ENCODE data around the gene PTGIS. TPM values are rescaled to one million over a fixed set of nuclear protein-coding genes. Genes with fewer than 3 reads are reported as not detected.

Gene PTGIS
- total RNA-seq, 1 experiment from 2014 or later: 20.0 TPM

DNA sequence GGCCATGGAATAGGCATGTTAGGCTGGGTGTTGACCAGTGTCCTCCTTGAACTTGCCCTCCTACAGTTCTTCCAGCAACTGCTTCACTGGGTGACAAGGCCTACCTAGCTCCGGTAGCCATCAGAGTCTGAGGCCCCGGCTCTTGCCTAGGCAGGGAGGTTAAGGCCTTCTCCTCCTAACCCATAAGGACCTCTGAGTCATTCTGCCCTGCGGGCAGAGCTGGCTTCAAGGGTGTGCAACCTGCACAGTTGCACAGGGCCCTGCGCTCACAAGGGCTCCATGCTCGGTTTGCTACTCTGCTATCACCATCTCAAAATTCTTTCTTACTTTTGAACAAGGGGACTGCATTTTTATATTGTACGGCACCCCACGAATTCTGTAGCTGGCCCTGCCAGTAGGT, 103.4 kb downstream of the PTGIS start:
- Histone ChIP-seq H3K9ac (ENCODE audit: extremely low read depth, insufficient read length, low read length) (no peak overlapping the region), H3T11ph (ENCODE audit: low read length) (no peak overlapping the region), H2BK12ac (ENCODE audit: insufficient read length, low read depth, low read length) (no peak overlapping the region), H4K91ac (ENCODE audit: insufficient read length, low read depth, low read length) (no peak overlapping the region), H4K8ac (replicated peaks; ENCODE audit: insufficient read length, low read depth, low read length) (no peak overlapping the region), H3K4ac (ENCODE audit: low read depth, low read length) (no peak overlapping the region), H2BK15ac (ENCODE audit: low read depth, low read length) (no peak overlapping the region), H3K79me1 (ENCODE audit: insufficient read depth, low read depth, low read length, poor library complexity, severe bottlenecking) (no peaks in the 10 kb centered on the region), H3K4me1 (ENCODE audit: insufficient read depth, low read length) (no peaks in the 10 kb centered on the region), H3K56ac (ENCODE audit: insufficient read length, low read depth, low read length) (no peak overlapping the region), H3K14ac (ENCODE audit: insufficient read depth, low read length) (no peak overlapping the region), H3K9me3 (ENCODE audit: control insufficient read depth, low read depth, low read length) (no peaks in the 10 kb centered on the region), H2BK5ac (ENCODE audit: insufficient read length, low read length) (no peak overlapping the region), H4K5ac (ENCODE audit: insufficient read length, low read depth, low read length) (no peak overlapping the region), H3K79me2 (ENCODE audit: insufficient read depth, low read length) (no peaks in the 10 kb centered on the region), H3K4me2 (ENCODE audit: insufficient read depth, insufficient read length, low read length) (no peak overlapping the region), H2AK5ac (ENCODE audit: insufficient read length, low read length) (no peak overlapping the region), H2BK120ac (ENCODE audit: low read depth, low read length, poor library complexity, severe bottlenecking) (no peak overlapping the region), H2AFZ (ENCODE audit: low read length) (no peak overlapping the region), H3K27me3 (ENCODE audit: insufficient read depth, low read length) (no peaks in the 10 kb centered on the region), H3K23me2 (ENCODE audit: insufficient read length, low read depth, low read length, poor library complexity, severe bottlenecking) (no peaks in the 10 kb centered on the region), H2BK20ac (ENCODE audit: low read depth, low read length, poor library complexity, severe bottlenecking) (no peak overlapping the region), H3K23ac (ENCODE audit: insufficient read length, low read depth, low read length) (no peak overlapping the region), H3K27ac (ENCODE audit: insufficient read length, low read depth, low read length) (no peak overlapping the region), H4K20me1 (ENCODE audit: control insufficient read depth, insufficient read depth, insufficient read length) (no peaks in the 10 kb centered on the region), H3K18ac (ENCODE audit: insufficient read length, low read depth, low read length) (no peak overlapping the region)
- Mint-ChIP-seq H3K9me3 (no peaks in the 10 kb centered on the region), H3K4me3 (no peak overlapping the region), H3K4me1 (peaks cover 0 to 8% of the 10 kb centered on the region in 2 experiments; a peak in 3 of 4 replicates), H3K36me3 (ENCODE audit: insufficient read depth in 1 of 3, low read depth in 3 of 3) (no peaks in the 10 kb centered on the region), H3K27ac (no peak overlapping the region), H3K27me3 (ENCODE audit: low read depth) (peaks cover 10% of the 10 kb centered on the region)
- DNase-seq: no peak
- no CpG with 5 or more reads among the region's 7 CpGs for WGBS (ENCODE audit: extremely low coverage, insufficient read length, low lambda C conversion rate)
- TF ChIP-seq, protein P1, sequence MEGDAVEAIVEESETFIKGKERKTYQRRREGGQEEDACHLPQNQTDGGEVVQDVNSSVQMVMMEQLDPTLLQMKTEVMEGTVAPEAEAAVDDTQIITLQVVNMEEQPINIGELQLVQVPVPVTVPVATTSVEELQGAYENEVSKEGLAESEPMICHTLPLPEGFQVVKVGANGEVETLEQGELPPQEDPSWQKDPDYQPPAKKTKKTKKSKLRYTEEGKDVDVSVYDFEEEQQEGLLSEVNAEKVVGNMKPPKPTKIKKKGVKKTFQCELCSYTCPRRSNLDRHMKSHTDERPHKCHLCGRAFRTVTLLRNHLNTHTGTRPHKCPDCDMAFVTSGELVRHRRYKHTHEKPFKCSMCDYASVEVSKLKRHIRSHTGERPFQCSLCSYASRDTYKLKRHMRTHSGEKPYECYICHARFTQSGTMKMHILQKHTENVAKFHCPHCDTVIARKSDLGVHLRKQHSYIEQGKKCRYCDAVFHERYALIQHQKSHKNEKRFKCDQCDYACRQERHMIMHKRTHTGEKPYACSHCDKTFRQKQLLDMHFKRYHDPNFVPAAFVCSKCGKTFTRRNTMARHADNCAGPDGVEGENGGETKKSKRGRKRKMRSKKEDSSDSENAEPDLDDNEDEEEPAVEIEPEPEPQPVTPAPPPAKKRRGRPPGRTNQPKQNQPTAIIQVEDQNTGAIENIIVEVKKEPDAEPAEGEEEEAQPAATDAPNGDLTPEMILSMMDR (conservative IDR thresholded peaks at IDR 0.05): no peak

Measured in H9 (cell line).